HG03039 (cell line): ENCODE results near the gene KRTAP5-10.
"Not testable (repeated sequence)": the region's sequence is repeated elsewhere in the genome, so short reads cannot be mapped to it uniquely, and the experiment has no call there.

ENCODE experiments used
- ATAC-seq: cut with Tn5 transposase; IDR thresholded peaks from one replicate; pipeline ENCODE4 v1.9.1; 2021; ENCODE audit warnings: mild to moderate bottlenecking, moderate library complexity; ENCODE audit not compliant: unreplicated experiment

KRTAP5-10 gene

DNA sequence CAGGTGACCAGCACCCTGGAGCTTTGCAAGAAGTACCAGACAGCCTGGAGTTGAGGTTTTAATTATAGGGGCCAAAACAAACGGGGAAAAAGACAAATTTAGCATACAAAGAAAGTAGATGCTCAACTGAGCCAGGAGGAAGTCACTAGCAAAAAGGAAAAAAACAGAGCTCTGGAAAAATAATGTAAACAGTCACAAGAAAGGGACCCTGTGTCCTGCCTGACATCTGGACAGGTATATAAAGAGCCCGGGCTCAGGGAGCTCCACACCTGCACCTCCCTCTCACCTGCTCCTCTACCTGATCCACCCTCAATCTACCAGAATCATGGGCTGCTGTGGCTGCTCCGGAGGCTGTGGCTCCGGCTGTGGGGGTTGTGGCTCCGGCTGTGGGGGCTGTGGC, at the start of gene KRTAP5-10:
Gene KRTAP5-10 (plus strand): TSS at position 301 of the 400 bp plus-strand sequence. CDS start 25 bp downstream, at position 326.
- no peak for ATAC-seq

DNA sequence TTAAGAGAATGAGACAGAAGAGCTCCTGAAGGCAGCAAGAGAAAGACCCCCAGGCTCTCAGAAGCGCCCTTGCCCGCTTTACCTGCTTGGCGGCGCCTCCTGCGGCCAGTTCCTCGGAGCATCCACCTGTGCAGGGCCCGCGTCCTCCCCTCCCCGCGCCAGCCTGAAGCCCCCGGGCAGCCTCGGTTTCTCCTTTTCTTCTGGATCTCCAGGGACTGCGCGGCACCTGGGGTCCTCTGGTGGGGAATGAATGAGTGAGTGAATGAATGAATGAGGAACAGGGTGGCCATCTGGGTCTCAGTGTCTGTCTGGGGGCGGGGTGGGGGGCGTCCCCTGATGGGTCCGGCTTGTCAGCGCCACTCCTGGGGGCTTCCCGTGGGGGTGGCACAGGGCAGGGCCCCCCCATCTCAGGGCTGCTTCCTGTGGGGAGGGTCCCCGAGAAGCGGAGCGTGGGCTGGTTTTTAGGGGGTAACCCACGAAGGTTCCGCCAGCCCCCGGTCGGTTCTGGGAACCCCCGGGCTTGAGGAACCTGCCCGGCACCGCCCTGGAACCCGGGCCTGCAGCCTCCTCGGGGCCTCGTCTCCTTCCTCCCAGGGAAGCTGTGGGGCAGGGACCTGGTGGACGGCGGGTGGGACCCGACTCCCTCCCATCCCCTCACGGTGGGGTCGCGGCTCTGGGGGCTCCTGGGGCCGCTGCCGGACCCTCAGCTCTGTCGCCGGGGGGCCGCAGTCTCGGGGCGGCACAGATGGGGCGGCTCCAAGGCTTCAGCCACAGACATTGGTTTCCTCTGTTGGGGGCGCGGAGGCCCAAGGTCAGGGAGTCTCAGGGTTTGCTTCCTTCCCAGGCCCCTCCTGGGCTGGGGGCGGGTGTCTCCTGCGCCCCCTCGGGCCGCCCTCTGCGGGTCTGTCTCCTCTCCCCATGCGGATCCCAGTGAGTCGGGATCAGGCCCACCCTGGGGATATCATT, 46.6 kb upstream of the KRTAP5-10 start:
- ATAC-seq, result no peak

DNA sequence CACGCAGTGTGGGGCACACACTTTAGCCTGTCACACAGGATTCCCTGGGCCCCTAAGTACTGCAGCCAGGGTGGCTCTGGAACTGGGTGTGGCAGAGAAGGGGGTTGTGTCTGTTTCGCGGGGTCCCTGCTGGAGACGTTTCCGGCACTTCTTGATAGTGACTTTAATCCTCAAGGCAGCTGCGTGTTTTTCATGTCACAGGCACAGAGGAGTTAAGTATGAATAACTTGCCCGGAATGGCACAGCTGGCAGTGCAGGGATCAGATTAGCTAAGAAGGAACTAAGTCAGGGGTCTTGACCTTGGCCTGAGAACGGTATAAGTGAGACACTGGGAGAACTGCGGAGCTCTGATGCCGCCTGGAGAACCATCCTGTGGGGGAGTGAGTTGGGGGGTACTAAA, 45.8 kb upstream of the KRTAP5-10 start:
- ATAC-seq, result no peak

DNA sequence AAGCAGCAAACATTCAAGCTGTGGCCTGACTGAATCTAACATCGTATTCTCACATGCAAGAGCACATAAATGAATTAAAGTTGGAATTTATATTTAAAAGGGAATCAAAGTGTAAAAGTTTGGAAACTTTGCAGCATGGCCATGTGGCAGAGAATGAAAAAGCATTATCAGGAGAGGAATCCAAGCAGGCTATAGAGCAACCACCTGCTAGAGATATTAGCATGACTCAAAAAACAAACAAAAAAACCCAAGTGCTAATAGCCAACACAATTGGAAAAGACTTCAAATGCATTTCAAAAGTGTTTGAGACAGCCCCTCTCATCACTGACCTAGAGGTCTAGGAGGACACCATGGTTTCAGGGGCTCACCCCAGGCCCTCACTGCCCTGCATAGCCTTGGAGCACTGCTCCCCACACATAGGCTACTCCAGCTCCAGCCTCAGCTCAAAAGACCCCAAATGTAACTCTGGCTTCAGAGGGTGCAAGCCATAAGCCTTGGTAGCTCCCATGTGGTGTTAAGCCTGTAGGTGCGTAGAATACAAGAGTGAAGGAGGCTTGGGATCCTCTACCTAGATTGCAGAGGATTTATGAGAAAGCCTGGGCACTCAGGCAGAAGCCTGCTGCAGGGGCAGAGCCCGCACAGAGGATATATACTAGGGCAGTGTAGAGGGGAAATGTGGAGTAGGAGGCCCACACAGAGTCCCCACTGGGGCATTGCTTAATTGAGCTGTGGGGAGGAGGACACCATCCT, 40.0 kb upstream of the KRTAP5-10 start:
- ATAC-seq, result no peak

DNA sequence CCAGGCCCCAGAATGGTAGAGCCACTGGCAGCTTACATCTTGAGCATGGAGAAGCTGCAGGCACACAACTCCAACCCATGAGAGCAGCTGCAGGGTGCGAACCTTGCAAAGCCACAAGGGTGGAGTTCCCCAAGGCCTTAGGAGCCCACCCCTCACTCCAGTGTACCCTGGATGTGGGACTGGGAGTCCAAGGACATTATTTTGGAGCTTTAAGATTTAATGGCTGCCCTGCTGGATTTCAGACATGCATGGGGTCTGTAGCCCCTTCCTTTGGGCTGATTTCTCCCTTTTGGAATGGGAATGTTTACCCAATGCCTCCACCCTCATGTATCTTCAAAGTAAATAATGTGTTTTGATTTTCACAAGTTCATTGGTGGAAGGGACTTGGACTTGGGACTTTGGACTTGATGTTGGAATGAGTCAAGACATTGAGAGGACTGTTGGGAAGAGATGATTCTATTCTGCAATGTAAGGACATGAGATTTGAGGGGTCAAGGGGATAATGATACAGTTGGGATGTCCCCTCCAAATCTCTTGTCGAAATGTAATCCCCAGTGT, 39.3 kb upstream of the KRTAP5-10 start:
- ATAC-seq, result no peak

- not testable (repeated sequence) for ATAC-seq
Measured at GRCh38 chr11:71526796-71527575, 38.4 kb upstream of the KRTAP5-10 start, which contains the start of gene KRTAP5-7. Gene KRTAP5-7, plus strand, starts transcription at chr11:71527267. Its CDS starts 34 bp downstream, at chr11:71527301.

- ATAC-seq, result no peak
Measured at GRCh38 chr11:71527576-71528210, 37.7 kb upstream of the KRTAP5-10 start.

- ATAC-seq, result no peak
Measured at GRCh38 chr11:71530602-71531001, 34.8 kb upstream of the KRTAP5-10 start.

GRCh38 chr11:71532036-71532610, 33.2 kb upstream of the KRTAP5-10 start:
- no peak for ATAC-seq

DNA sequence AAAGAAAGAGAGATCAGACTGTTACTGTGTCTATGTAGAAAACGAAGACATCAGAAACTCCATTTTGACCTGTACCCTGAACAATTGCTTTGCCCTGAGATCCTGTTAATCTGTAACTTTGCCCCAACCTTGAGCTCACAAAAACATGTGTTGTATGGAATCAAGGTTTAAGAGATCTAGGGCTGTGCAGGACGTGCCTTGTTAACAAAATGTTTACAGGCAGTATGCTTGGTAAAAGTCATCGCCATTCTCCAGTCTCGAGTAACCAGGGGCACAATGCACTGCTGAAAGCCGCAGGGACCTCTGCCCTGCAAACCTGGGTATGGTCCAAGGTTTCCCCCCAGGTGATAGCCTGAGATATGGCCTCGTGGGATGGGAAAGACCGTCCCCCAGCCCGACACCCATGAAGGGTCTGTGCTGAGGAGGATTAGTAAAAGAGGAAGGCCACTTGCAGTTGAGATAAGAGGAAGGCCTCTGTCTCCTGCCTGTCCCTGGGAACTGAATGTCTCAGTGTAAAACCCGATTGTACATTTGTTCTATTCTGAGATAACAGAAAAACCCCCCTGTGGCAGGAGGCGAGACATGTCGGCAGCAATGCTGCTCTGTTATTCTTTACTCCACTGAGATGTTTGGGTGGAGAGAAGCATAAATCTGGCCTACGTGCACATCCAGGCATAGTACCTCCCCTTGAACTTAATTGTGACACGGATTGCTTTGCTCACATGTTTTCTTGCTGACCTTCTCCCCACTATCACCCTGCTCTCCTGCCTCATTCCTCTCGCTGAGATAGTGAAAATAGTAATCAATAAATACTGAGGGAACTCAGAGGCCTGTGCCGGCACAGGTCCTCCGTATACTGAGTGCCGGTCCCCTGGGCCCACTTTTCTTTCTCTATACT, 30.4 kb upstream of the KRTAP5-10 start:
- ATAC-seq, result not testable (repeated sequence)

DNA sequence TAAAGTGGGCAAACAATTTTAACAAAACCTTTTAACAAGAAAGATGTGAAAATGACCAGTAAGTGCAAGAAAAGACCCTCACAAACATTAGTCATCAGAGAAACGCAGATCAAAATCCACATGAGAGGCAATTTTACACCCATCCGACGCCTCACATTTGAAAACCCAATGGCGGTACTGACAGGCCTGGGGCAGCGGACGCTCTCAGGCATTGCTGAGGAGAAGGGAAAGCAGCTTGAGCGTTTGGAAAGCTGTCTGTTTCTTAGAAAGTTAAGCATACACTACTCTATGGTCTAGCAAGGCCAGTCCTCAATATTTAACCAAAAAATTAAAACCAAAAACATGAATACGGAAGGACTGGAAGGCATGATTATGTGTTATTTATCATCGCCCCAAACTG, 29.5 kb upstream of the KRTAP5-10 start:
- no peak for ATAC-seq

DNA sequence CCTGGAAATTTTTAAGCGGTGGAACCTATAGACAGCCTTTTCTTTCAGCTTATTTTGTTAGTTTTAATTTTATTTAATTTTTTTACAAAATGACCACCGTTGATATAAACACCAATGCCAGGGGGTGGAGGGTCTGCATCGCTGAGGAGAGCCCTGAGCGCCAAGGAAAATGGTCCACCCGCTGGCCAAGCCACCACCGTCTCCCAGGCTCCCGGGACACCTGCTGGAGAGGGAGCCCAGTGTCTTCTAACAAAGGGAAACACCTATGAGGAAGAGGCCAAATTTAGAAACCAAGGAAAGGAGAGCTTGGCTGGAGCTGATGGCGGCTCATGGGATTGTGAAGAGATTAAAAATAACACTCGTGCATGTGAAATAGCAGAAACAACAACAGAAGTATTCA, 27.8 kb upstream of the KRTAP5-10 start:
- no peak for ATAC-seq

DNA sequence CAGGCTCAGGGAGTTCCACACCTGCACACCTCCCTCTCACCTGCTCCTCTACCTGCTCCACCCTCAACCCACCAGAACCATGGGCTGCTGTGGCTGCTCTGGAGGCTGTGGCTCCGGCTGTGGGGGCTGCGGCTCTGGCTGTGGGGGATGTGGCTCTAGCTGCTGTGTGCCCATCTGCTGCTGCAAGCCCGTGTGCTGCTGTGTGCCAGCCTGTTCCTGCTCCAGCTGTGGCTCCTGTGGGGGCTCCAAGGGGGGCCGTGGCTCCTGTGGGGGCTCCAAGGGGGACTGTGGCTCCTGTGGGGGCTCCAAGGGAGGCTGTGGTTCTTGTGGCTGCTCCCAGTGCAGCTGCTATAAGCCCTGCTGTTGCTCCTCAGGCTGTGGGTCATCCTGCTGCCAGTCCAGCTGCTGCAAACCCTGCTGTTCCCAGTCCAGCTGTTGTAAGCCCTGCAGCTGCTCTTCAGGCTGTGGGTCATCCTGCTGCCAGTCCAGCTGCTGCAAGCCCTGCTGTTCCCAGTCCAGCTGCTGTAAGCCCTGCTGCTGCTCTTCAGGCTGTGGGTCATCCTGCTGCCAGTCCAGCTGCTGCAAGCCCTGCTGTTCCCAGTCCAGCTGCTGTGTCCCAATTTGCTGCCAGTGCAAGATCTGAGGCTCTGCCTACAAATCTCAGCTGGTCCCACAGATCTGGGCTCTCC, 27.2 kb upstream of the KRTAP5-10 start, which contains the start of gene KRTAP5-8:
Gene KRTAP5-8 (plus strand): TSS at position 49 of the 689 bp plus-strand sequence. CDS start 31 bp downstream, at position 80.
- not testable (repeated sequence) for ATAC-seq

- ATAC-seq, result no peak
Measured at GRCh38 chr11:71538666-71538990, 26.7 kb upstream of the KRTAP5-10 start.

DNA sequence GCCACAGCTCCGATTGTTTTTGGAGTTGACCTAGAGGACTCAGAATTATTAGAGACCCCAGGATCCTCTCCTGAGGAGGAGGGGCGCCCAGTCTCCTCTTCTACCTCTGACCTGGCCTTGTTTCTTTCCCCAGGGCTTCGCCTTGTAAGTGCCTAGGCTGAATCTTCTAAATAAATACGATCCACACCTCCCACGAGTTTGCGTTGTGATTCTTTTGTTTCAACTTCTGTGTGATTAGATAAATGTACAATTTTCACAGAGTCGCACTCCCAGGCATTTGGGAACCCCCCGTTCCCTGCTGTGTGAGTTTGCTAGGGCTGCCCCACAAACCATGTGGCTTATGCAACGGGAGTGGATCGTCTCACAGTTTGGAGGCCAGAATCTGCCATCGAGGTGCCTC, 26.3 kb upstream of the KRTAP5-10 start:
- no peak for ATAC-seq

- ATAC-seq, result not testable (repeated sequence)
Measured at GRCh38 chr11:71539971-71540370, 25.4 kb upstream of the KRTAP5-10 start.

GRCh38 chr11:71540521-71541304, 24.6 kb upstream of the KRTAP5-10 start:
- ATAC-seq, result peak; percentile 64
